Brain microvascular endothelial cell (primary cell): ENCODE results near the gene CCDC184.

Experiments
- DNase-seq: peaks from one replicate; pipeline ENCODE4 v3.0.0-alpha.2; 2020
- H3K27ac ChIP-seq: fragments of 250-450 bp; sonication (Bioruptor Pico); 2 replicates; pipeline ENCODE4 v1.5.1; 2020; ENCODE audit warnings: mild to moderate bottlenecking, moderate library complexity
- H3K27me3 ChIP-seq: fragments of 250-450 bp; sonication (Bioruptor Pico); replicated peaks from 2 replicates; pipeline ENCODE4 v1.5.1; 2020; ENCODE audit warnings: mild to moderate bottlenecking
- H3K36me3 ChIP-seq: fragments of 250-450 bp; sonication (Bioruptor Pico); replicated peaks from 2 replicates; pipeline ENCODE4 v1.5.1; 2020; ENCODE audit warnings: mild to moderate bottlenecking
- H3K4me3 ChIP-seq: 2 replicates; pipeline ENCODE4 v1.5.1; 2011; ENCODE audit warnings: low read depth, mild to moderate bottlenecking, control low read depth, low read length, moderate library complexity
- in situ Hi-C: cut with HindIII; loops from 2 replicates; pipeline ENCODE4 v1.10.0; 2017; ENCODE audit warnings: low sequenced_read_pairs, low pct_ligation_motif_present
- TF ChIP-seq, protein P1 (sequence below): IDR thresholded peaks from 2 replicates; pipeline ENCODE4 v1.5.1; 2011; ENCODE audit warnings: low read depth, mild to moderate bottlenecking, moderate library complexity, low read length, control low read depth, inconsistent platforms; ENCODE audit errors: missing control alignments

The CCDC184 gene

DNA sequence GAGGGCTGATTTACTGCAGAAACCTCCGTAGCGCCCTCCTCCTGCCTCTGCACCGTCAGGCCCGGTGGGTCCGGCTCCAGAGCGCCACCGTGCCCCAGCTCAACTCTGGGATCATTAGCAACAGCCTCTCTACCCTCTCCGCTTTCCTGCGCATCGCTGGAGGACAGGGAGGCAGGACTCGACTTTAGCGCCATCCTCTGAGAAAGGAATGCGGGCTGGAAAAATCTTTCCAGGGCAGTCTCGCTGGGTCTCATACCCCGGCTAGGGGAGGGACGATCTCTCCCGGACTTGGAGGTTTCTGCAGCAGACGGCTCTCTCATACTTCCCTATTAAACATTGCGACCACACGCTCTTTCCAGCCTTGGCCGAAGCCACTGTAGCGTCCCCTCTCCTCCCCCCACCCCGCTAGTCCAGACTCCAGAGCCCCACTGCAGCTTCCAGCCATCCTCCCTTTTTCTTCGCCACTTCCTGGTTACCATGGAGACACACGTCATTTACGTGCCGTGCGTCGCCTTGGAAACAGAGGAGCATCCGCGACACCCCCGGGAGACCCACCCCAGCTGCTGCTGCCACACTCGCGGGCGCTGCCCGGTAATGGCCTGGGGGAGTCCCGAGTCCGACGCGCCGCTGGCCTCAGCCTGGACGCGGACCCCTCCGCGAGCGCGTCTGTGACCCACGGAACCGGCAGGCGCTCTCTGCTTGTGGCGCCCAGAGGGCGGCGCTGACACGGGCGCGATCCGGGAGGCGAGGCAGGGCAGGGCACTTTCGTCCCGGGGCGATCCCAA lies at the start of gene CCDC184:
Gene CCDC184 (plus strand): TSS at position 554 of the 785 bp plus-strand sequence. CDS start 479 bp downstream, outside the sequence.
- Histone ChIP-seq H3K36me3 (no peaks in the 10 kb centered on the region), H3K27me3 (peaks cover 42% of the 10 kb centered on the region), H3K27ac (no peak within 1 kb of the TSS), H3K4me3 (peak within 1 kb of the TSS; percentile 74)
- TF ChIP-seq, protein P1, sequence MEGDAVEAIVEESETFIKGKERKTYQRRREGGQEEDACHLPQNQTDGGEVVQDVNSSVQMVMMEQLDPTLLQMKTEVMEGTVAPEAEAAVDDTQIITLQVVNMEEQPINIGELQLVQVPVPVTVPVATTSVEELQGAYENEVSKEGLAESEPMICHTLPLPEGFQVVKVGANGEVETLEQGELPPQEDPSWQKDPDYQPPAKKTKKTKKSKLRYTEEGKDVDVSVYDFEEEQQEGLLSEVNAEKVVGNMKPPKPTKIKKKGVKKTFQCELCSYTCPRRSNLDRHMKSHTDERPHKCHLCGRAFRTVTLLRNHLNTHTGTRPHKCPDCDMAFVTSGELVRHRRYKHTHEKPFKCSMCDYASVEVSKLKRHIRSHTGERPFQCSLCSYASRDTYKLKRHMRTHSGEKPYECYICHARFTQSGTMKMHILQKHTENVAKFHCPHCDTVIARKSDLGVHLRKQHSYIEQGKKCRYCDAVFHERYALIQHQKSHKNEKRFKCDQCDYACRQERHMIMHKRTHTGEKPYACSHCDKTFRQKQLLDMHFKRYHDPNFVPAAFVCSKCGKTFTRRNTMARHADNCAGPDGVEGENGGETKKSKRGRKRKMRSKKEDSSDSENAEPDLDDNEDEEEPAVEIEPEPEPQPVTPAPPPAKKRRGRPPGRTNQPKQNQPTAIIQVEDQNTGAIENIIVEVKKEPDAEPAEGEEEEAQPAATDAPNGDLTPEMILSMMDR: peak; percentile 47
- peak; percentile 66 for DNase-seq
- in situ Hi-C loops: no loop called here

DNA sequence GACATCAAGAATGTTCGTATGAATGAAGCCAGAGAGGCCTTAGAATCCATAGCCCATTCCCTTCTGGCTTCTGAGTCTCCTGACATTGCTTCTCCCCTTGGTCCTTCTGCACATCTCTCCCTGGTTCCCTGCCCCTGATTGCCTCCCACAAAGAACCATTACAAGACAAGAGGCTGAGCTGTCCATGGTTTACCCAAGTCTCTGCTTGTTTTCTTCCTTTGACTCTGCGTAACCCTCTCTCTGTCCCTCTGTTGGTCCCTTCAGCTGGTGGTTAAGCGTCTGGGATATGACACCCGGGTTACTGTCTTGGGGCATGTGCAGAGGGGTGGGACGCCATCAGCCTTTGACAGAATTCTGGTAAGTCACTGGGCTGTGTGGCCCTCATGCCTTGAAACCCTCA lies 48.4 kb upstream of the CCDC184 start:
- no peak overlapping the region for H3K4me3 ChIP-seq
- H3K27me3 ChIP-seq: no peaks in the 10 kb centered on the region
- H3K27ac ChIP-seq: no peak overlapping the region
- TF ChIP-seq, protein P1: no peak
- H3K36me3 ChIP-seq: peaks cover 55% of the 10 kb centered on the region
- in situ Hi-C loops: no loop called here
- no peak for DNase-seq

DNA sequence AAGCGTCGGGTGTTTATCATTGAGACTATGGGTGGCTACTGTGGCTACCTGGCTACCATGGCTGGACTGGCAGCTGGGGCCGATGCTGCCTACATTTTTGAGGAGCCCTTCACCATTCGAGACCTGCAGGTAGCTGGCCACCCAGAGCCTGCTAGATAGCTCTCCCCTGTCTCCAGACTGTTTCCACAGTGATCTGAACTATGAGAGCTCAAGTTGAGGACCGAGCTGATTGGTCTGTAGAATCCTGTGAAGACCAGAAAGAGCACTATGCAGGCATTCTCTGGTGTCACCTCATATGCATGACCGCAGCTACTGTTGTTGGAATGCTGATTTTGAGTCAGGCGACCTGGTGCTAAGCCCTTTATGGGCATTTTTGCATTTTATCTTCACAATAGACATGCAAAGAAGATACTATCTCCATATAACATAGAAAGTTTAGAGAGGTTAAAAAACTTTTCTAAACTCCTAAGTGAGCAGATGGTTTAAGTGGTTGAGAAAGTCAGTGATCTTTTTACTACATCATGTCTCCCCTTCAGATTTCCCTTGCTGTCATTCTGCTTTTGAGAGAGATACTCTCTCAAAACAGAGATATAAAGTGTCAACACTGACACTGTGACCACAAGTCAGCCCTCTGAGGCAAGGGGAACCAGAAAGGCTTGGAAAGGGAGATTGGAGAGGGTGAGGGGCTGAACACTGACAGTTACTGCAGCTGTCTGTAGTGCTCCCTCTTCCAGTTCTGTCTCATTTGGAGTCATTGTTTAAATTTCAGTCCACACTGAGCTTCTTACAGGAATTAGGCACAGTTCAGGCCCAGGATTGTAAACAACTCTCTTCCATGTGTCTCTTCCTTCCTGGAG lies 40.4 kb upstream of the CCDC184 start:
- TF ChIP-seq, protein P1: no peak
- DNase-seq: no peak
- in situ Hi-C loops: no loop called here
- H3K4me3 ChIP-seq: no peak overlapping the region
- peaks cover 67% of the 10 kb centered on the region for H3K36me3 ChIP-seq
- H3K27me3 ChIP-seq: no peaks in the 10 kb centered on the region
- no peak overlapping the region for H3K27ac ChIP-seq

DNA sequence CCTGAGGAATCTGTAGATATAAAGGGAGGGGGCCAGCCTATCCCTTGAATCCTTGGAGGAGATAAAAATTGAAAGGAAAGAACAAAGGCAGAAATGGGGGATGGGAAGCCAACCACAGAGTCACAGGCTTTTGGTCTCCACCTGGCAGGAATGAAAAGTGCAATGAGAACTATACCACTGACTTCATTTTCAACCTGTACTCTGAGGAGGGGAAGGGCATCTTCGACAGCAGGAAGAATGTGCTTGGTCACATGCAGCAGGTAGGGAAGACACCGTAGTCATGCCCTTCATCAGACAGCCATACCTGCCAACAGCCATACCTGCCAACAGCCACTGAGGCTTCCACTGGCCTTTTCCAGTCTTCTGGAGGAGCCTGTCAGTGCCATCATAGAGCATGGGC lies 39.5 kb upstream of the CCDC184 start:
- Histone ChIP-seq H3K4me3 (no peak overlapping the region), H3K27ac (no peak overlapping the region), H3K36me3 (peaks cover 72% of the 10 kb centered on the region), H3K27me3 (no peaks in the 10 kb centered on the region)
- in situ Hi-C loops: no loop called here
- DNase-seq: no peak
- TF ChIP-seq, protein P1: no peak

DNA sequence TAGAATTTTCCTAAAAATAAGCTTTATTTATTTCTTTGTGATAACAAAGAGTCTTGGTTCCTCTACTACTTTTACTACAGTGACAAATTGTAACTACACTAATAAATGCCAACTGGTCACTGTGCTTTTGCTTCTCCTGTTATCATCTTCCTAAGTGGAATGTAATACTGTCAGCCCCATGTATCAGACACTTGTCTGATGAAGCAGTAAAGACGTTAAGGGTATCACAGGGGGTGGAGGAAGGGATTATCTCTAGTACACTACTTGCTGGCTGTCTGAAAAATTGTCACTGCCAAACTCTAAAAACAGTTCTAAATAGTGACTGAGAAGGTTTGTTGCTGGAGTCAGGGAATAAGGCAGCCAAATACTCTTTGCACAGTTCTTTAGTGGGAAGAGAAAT lies 37.5 kb upstream of the CCDC184 start:
- no peak for DNase-seq
- Histone ChIP-seq H3K27ac (no peak overlapping the region), H3K4me3 (no peak overlapping the region), H3K36me3 (peaks cover 78% of the 10 kb centered on the region), H3K27me3 (no peaks in the 10 kb centered on the region)
- TF ChIP-seq, protein P1: no peak
- in situ Hi-C loops: no loop called here
